HS-5 (cell line): ENCODE results near the gene EZH1.
"Not testable (repeated sequence)": the region's sequence is repeated elsewhere in the genome, so short reads cannot be mapped to it uniquely, and the experiment has no call there.

Experiments
- DNase-seq: peaks from one replicate; pipeline ENCODE4 v3.0.0-alpha.2; 2012; ENCODE audit warnings: low read depth

EZH1 gene

DNA sequence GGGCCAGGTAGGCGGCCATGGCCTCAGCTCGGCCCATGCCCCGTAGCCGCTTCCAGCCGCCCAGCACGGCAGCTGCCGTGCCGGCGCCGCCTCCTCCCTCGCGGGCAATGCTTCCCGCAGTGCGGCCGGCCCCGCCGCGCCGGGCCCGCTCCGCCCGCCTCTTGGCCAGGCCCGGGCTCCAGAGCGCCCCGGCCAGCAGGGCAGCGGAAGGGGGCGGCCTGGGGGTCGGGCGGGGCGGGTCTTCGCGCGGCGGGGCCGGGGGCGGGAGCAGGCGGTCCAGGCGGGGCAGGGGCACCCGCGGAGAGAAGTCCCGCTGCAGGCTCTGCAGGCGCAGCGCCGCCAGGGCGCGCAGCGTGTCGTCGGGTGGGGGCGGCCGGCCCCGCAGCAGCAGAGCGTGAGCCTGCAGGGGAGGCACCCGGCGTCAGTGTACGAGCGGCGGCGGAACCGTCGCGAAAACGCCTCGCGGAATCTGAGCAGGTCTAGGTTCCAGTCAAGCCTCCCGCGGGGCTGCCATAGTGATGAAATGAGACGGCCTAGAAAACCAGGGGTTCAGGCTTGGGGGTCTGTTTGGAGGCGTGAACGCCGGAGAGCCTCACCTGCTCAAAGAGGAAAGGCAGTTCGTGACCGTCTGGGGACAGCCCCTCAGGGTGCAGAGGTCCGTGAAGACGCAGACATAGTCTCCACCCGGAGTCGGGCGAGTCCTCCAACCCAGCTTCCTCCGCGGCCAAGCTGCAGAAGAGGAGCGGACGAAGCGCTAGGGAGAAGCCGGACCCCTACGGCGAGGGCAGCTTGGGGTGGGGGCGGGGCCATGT is 74.7 kb downstream of the EZH1 start:
- DNase-seq: no peak

DNA sequence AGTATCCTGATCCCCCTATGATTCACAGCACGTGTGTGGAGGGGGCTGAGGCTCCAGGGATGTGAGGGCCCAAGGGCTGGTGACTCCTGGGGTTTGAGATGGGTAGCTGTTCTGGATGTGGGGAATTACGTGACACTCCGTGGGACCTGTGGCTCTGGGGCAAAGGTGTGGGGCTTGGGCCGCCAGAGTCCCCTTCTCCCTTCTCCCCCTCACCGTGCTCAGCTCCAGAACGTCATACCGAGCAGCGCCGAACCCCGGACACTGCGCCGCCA is 75.2 kb downstream of the EZH1 start:
- DNase-seq: no peak

DNA sequence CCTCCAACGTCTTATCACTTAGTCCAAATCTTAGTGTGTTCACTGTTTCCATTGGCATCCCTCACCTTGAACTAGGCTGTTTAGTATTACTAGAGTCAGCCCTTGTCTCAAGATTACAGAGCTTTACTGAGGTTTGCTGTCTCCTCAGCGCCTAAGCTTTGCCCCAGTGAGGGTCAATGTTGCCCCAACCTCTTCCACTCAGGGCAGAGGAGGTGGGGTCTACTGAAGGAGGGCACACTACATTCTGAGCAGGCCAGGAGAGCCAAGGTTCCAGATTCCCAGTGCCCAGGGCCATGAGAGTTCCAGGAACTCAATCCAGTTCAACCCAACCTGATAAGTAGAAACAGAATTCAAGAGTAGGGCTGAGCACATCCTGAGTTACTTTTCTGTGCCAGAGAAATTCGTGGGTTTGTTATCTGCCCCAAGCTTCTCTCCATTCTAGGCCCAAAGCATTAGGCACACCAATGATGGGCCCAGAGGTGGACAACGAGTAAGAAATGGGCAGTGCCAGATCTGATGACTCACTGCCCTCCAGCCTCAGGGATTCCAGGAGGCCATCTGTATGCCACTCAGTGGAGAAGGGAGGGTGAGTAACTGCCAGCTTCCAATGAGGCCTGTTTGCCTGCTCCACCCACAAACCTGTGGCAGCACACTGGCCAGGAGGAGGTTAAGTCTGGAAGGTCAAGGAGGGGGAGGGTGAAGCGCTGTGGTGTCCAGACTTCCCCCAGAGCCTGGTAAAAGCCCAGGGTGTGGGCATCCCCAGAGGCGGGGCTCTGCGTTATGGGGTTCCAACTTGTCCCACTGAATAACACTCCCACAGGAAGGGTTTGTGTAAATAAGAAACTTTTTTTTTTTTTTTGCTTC is 77.5 kb downstream of the EZH1 start:
- DNase-seq: no peak

DNA sequence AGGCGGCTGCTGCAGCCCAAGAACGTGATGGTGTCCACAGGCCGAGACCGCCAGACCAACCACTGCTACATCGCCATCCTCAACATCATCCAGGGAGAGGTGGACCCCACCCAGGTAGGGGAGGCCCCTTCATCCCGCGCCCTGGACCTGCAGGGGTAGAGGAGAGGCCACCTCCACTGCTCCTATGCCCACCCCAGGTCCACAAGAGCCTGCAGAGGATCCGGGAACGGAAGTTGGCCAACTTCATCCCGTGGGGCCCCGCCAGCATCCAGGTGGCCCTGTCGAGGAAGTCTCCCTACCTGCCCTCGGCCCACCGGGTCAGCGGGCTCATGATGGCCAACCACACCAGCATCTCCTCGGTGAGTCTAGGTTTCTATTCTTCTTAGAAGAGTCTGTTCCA is 78.7 kb downstream of the EZH1 start:
- not testable (repeated sequence) for DNase-seq

DNA sequence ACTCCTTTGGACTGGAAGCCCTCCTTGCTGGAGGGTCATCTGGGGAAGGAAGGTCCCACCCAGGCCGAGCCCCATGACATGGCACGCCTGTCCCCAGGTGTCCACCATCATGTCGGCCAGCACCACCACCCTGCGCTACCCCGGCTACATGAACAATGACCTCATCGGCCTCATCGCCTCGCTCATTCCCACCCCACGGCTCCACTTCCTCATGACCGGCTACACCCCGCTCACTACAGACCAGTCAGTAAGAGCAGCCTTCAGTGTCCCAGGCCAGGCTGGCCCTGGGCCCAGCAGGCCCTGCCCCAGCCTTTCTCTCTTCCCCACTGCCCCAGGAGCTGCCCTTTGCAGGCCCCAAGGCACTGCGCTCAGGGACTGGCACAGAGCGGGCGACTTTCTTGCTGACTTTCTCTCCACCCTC is 79.2 kb downstream of the EZH1 start:
- DNase-seq: no peak

DNA sequence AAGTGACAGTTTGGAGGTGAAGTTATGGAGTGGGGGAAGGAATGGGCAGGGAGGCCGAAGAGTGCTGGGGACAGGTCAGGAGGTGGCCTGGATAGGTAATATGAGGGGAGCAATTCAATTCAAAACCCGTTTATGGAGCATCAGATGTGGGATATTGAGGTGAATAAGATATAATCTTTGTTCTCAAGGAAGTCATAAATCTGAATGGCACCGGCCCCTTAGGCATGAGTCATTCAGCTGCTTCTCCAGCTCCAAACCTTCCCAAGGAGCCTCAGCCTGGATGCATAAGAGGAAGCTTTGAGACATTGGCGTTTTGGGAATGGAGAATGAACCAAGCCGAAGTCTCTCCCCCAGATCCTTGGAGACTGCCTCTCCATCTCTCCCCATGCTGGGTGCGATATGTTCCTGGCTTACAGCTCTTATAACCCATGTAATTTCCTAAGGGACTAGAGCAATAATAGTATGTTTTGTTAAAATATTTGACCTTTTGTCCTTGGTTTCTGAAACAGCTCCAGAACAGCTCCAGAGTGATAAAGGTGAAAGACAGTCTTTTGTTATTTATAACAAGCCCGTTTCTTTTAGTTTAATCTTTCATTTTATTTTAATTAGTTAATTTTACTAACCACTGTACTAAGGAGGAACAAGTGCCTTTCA is 84.0 kb downstream of the EZH1 start:
- no peak for DNase-seq

DNA sequence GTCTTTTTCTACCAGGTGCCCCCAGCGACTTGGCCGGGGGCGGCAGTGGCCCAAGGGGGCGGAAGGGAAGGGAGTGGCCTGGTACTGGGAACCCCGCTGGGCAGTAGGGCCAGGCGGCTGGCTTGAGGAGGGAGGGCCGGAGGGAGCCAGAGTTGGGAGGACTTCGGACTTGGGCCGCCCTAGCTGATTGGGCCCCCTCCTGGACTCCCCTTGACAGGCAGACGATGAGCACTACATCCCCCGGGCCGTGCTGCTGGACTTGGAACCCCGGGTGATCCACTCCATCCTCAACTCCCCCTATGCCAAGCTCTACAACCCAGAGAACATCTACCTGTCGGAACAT is 84.9 kb downstream of the EZH1 start:
- DNase-seq: not testable (repeated sequence)

DNA sequence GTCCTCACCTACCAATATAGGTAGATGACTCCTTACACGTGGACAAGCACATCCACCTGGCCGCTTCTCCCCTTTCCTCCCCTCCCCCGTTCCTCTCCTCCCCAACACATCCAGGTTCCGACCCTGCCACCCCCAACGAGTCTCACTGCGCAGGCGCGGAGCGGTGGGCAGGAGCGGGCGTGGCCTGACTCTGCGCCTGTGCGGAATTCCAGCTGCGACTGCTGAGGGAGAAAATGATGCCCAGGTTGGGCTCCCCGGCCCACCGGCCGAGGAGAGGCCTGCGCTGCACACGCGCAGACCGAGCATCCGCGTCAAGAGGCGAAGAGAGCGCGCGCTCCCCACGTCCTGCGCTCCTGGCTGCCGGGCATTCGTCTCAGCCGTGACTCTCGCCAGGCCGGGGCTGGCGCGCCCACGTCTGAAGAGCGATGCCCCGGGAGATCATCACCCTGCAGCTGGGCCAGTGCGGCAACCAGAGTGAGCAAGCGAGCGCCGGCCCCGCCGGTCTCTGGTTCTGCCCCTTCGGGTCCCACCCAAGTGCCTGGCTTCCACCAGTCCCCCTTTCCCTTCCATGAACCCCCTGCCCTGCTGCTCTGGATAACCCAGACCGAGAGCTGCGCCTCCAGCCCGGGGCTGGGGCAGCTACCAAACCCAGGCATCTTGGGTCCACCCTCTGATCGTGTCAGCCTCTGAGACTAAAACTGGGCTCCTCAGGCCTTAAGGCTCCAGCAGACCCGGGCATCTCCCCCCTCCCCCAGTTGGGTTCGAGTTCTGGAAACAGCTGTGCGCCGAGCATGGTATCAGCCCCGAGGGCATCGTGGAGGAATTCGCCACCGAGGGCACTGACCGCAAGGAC is 85.5 kb downstream of the EZH1 start, which contains the start of gene TUBG2:
TSS of gene TUBG2 (plus strand) at position 206 of the 853 bp plus-strand sequence. CDS start at position 426, 220 bp downstream.
- DNase-seq: no peak

DNA sequence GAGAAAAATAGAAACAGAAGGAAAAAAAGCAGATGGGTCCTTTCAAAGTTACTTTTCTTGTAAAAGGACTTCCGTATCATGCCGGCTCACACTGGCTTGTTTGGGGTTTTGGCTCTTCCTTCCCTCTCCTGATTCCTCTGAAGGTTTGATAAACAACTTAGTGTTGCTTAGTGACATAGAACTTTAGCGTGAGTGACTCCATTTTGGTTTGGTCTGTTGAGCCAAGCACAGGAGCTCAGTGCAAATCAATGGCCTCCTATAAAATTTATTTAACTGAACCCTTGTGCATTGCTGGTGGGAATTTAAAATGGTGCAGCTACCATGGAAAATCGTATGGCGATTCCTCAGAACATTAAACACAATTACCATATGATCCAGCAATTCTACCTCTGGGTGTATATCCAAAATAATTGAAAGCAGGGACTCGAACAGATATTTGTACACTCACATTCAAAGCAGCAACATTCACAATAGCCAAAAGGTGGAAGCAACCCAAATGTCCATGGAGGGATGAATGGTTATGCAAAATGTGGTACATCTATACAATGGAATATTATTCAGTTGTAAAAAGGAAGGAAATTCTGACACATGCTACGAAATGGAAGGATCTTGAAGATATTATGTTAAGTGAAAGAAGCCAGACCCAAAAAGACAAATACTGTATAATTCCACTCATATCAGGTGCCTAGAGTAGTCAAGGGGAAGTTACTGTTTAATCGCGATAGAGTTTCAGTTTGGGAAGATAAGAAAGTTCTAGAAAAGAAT is 86.8 kb downstream of the EZH1 start:
- DNase-seq: no peak

DNA sequence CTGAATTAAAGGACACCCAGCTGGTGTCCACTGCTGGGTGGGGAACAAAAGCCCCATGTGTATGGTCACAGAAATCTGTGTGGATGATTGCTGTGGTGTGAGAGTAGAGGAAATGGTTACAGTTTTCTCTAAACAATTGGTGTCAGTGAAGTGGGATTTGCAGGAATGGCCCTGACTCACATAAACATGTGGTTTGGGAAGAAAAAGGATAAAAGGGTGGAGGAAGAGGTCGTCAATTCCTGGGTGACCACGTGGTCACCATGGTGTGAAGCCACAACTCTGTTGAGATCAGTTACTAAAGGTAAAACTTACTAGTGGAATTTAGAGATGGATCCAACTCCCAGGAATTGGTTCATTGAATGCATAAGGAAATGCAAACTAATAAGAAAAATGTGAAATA is 89.3 kb downstream of the EZH1 start:
- DNase-seq: no peak

DNA sequence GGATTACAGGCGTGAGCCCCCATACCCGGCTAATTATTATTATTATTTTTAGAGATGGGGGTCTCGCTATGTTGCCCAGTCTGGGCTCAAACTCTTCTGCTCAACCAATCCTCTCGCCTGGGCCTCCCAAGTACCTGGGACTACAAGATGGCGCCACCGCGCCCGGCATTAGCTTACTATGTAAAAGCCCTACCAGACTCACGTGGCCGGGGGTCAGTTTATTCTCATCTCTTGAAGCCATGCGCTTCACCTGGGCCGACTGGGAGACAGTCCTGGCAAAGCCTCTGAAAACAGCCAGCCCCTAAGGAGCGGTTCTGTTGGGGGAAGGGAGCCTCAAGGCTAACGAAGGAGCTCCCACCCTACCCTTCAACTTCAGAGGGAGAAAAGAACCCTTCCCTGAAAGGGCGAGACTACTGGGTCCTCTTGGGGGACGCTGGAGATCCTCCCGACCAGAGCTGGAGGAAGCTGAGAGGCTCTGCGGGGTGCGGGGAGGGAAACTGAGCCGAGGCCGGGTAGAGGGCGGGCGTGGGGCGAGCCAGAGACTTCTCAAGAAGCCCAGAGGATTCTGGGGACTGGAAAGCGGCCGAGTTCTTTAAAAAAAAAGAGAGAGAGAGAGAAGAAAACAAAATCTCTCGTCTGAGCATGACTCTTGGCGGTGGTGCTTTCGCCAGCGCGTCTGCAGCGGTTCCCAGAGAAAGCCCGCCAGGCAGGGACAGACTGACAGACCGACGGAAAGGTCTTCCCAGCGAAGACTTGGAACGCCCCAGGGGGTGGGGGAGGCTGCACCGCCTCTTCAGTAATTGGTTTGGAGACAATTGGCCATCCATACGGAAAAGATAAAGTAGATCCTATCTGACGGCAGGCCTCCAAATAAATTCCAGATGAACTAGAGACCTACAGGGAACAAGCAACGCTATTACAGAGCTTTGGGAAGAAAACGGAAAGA is 91.4 kb downstream of the EZH1 start:
- no peak for DNase-seq

DNA sequence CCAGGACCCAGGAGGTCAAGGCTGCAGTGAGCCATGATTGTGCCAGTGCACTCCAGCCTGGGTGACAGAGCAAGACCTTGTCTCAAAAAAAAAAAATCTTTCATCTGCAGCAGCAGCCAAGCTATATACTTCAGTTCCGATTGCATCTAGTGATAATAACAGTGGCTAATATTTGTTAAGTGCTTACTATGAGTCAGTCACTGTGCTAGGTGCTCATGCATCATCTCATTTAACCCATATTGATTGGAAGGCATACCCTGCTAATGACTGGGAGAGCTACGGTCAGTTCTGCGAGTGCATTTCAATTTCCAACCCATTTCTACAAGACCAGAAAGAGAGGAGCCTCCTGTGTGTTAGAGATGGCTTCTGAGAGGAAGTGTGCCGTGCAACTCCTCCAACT is 93.4 kb downstream of the EZH1 start:
- no peak for DNase-seq
